Adrenal gland (tissue), 5 donors: ENCODE data around the gene CWC27.

Experiments used
- POLR2A ChIP-seq, 2 donors: fragments of 450-650 bp; IDR thresholded peaks; one replicate each; pipeline ENCODE4 v1.6.1; 2017; ENCODE audit warnings: antibody characterized with exemption in 2 of 2, mild to moderate bottlenecking in 2 of 2, moderate library complexity in 1 of 2
- TF ChIP-seq, protein P1 (sequence below), 6 experiments: fragments of 450-650 bp in 4 of 6; fragments of 200-600 bp in 2 of 6; sonication (generic) in 1 of 6; IDR thresholded peaks; 1 replicate in 5 of 6; 2 replicates in 1 of 6; pipeline versions ENCODE4 v1.5.1 to v1.8.0; 2016 to 2021; ENCODE audit warnings: antibody characterized with exemption in 6 of 6, mild to moderate bottlenecking in 2 of 6, moderate library complexity in 1 of 6
- donor health status: DM: no; HTN: no; CAD: no.

DNA sequence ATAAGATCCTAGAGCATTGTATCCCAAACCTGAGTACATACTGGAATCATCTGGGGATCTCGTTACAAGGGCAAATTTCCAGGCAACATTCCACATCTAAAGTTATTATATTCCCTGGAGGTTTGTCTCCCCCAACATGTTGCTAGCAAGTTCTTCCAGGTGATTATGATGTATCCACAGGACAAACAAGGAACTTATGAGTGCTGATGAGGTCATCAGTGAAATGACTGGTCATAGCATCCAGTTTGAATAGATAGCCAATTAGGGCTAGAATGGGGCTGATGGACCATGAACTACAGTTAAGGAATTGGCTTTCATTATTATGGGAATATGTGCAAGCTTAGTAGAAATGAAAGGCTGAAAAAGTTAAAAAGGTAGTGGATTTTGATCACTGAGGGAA lies 115.2 kb downstream of the CWC27 start:
- TF ChIP-seq, protein P1, sequence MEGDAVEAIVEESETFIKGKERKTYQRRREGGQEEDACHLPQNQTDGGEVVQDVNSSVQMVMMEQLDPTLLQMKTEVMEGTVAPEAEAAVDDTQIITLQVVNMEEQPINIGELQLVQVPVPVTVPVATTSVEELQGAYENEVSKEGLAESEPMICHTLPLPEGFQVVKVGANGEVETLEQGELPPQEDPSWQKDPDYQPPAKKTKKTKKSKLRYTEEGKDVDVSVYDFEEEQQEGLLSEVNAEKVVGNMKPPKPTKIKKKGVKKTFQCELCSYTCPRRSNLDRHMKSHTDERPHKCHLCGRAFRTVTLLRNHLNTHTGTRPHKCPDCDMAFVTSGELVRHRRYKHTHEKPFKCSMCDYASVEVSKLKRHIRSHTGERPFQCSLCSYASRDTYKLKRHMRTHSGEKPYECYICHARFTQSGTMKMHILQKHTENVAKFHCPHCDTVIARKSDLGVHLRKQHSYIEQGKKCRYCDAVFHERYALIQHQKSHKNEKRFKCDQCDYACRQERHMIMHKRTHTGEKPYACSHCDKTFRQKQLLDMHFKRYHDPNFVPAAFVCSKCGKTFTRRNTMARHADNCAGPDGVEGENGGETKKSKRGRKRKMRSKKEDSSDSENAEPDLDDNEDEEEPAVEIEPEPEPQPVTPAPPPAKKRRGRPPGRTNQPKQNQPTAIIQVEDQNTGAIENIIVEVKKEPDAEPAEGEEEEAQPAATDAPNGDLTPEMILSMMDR (IDR thresholded peaks at IDR 0.05): no peak
- no peak for TF ChIP-seq POLR2A (IDR thresholded peaks at IDR 0.05)
